ENCODE results near the gene CAMTA1.

- TF ChIP-seq CTCF (conservative IDR thresholded peaks at IDR 0.05; ENCODE audit: low read depth, low read length), result no peak
- no peak for TF ChIP-seq EZH2 (IDR thresholded peaks at IDR 0.05; ENCODE audit: borderline replicate concordance, low read depth, low read length, poor library complexity, severe bottlenecking)
Measured at GRCh38 chr1:7813677-7814373, 1028.6 kb downstream of the CAMTA1 start.

All from A673 (cell line).